Chondrocyte (in vitro differentiated cells): ENCODE measurements around the gene IQCK. TPM values are rescaled to one million over a fixed set of nuclear protein-coding genes. Genes with fewer than 3 reads are reported as not detected.

Source experiments
- DNase-seq: peaks from one replicate; pipeline ENCODE4 v3.0.0; 2021; ENCODE audit warnings: mixed read lengths, low spot score
- H3K27ac Mint-ChIP-seq: one replicate; pipeline ENCODE4 v1.8.0; 2021; ENCODE audit warnings: mild to moderate bottlenecking, moderate library complexity, mixed read lengths; ENCODE audit not compliant: unreplicated experiment
- H3K27me3 Mint-ChIP-seq: 2 replicates; pipeline ENCODE4 v1.8.0; 2021; ENCODE audit warnings: low read depth, mixed read lengths
- H3K36me3 Mint-ChIP-seq: 2 replicates; pipeline ENCODE4 v1.8.0; 2021; ENCODE audit warnings: low read depth, mixed read lengths
- H3K4me1 Mint-ChIP-seq: 2 replicates; pipeline ENCODE4 v1.8.0; 2021; ENCODE audit warnings: low read depth, mild to moderate bottlenecking, mixed read lengths
- H3K4me3 Mint-ChIP-seq: one replicate; pipeline ENCODE4 v1.8.0; 2021; ENCODE audit warnings: mild to moderate bottlenecking, moderate library complexity, mixed read lengths; ENCODE audit not compliant: unreplicated experiment
- H3K9me3 Mint-ChIP-seq: 2 replicates; pipeline ENCODE4 v1.8.0; 2021; ENCODE audit warnings: low read depth, mixed read lengths
- total RNA-seq: library from RNA; stranded (reverse); gene quantifications from 3 replicates; pipeline ENCODE4 v1.2.1, GENCODE V29; 2021
- TF ChIP-seq, protein P1 (sequence below): fragments of 200-600 bp; sonication (generic); IDR thresholded peaks from 2 replicates; pipeline ENCODE4 v1.5.0; 2021; ENCODE audit warnings: antibody characterized with exemption, mild to moderate bottlenecking, moderate library complexity

IQCK gene
- total RNA-seq, 1 donor from 2014 or later, result 3.8 TPM

DNA sequence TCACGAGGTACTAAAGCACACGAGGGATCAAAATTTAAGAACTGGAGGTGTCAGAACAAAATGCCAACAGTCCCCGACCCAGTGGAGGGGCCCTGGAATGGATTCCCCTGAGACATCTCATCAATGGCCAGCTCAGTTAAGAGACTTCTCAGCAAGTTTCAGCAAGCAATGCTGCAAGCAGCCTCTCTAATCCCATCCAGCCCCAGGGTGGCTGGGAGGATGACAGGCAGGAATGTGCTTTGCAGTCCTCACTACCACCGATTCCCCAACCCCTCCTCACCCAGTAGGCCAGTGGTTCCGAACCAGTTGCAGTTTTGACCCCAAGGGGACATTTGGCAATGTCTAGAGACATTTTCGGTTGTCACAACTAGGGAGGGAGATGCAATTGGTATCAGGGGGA lies 157.8 kb downstream of the IQCK start:
- H3K4me1 Mint-ChIP-seq, result no peaks in the 10 kb centered on the region
- no peaks in the 10 kb centered on the region for H3K9me3 Mint-ChIP-seq
- H3K27me3 Mint-ChIP-seq, result peaks cover 6% of the 10 kb centered on the region
- TF ChIP-seq, protein P1, sequence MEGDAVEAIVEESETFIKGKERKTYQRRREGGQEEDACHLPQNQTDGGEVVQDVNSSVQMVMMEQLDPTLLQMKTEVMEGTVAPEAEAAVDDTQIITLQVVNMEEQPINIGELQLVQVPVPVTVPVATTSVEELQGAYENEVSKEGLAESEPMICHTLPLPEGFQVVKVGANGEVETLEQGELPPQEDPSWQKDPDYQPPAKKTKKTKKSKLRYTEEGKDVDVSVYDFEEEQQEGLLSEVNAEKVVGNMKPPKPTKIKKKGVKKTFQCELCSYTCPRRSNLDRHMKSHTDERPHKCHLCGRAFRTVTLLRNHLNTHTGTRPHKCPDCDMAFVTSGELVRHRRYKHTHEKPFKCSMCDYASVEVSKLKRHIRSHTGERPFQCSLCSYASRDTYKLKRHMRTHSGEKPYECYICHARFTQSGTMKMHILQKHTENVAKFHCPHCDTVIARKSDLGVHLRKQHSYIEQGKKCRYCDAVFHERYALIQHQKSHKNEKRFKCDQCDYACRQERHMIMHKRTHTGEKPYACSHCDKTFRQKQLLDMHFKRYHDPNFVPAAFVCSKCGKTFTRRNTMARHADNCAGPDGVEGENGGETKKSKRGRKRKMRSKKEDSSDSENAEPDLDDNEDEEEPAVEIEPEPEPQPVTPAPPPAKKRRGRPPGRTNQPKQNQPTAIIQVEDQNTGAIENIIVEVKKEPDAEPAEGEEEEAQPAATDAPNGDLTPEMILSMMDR, result no peak
- H3K27ac Mint-ChIP-seq, result no peak overlapping the region
- DNase-seq, result no peak
- H3K36me3 Mint-ChIP-seq, result no peaks in the 10 kb centered on the region
- H3K4me3 Mint-ChIP-seq, result no peak overlapping the region

DNA sequence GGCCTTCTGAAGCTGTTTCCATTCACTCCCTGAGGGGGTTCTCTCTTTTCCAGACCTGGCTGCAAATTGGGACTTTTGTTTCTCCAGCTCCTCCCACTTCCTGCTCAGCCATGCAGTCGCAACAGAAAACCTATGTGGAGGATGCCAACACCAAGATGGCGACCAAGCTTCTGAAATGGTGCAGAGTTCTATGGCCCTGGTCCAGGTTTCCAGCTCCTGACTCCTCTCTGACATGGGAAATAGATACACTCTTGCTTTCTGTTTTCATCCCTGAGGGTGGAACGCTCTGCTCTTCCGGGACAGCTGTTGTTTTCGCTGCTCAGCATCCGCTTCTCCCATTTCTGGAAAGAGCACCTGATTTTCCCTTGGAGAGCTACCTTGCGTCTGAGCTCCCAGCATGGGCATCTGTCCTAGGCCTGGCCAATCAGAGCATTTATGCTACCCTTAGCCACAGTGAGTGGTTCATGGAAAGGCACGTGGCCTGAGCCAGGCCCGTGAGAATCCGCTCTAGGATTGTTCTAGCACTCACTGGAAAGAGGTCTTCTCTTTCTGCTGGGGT lies 158.5 kb downstream of the IQCK start:
- H3K4me3 Mint-ChIP-seq, result no peak overlapping the region
- H3K9me3 Mint-ChIP-seq, result no peaks in the 10 kb centered on the region
- H3K4me1 Mint-ChIP-seq, result no peaks in the 10 kb centered on the region
- H3K27ac Mint-ChIP-seq, result no peak overlapping the region
- DNase-seq, result no peak
- TF ChIP-seq, protein P1, result no peak
- H3K27me3 Mint-ChIP-seq, result peaks cover 6% of the 10 kb centered on the region
- no peaks in the 10 kb centered on the region for H3K36me3 Mint-ChIP-seq

DNA sequence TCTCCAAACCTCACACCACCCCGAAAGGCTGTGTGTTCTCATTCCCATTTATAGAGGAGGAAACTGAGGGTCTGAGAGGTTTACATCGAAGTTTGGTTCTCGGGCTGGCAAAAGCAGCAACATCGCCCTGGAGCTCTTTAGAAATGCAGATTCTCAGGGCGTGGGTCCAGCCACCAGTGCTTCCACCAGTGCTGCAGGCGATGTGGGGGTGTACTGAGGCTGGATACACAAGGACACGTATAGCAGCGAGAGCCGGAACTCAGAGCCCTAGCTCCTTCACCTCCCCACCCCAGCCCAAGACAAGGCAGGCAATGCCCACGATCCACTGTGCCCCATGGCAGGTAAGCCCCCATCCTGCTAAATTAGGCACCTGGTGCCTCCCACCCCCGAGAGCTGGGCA lies 160.7 kb downstream of the IQCK start:
- H3K9me3 Mint-ChIP-seq, result no peaks in the 10 kb centered on the region
- H3K27me3 Mint-ChIP-seq, result peaks cover 14% of the 10 kb centered on the region
- no peak overlapping the region for H3K27ac Mint-ChIP-seq
- no peak for DNase-seq
- no peaks in the 10 kb centered on the region for H3K36me3 Mint-ChIP-seq
- no peak overlapping the region for H3K4me3 Mint-ChIP-seq
- TF ChIP-seq, protein P1, result no peak
- H3K4me1 Mint-ChIP-seq, result peaks cover 6% of the 10 kb centered on the region

DNA sequence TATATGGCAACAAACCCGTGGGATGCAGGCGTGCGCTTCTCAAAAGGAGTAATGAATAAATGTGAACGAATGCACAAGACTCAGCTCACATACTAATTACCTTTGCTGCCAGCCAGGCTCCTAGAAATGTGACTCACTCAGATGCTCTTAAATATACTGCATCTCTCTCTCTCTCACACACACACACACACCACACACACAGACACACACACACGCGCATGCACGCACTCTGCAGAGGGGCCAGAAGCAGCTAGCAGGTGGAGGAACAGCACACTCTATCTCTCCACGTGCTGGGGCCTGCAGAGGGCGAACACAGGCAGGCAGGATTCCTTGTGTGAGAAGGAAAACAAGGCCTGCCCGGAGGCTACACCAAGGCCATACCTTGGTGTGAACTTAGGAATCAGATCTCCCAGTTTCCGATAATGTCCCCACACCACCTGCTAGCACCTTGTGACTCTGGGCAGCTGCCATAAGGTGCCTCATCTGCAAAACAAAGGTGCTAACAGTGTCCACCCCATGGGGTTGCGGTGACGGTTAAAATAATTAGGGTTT lies 161.2 kb downstream of the IQCK start:
- no peak overlapping the region for H3K27ac Mint-ChIP-seq
- no peaks in the 10 kb centered on the region for H3K9me3 Mint-ChIP-seq
- DNase-seq, result no peak
- peaks cover 6% of the 10 kb centered on the region for H3K4me1 Mint-ChIP-seq
- TF ChIP-seq, protein P1, result no peak
- H3K36me3 Mint-ChIP-seq, result no peaks in the 10 kb centered on the region
- H3K27me3 Mint-ChIP-seq, result peaks cover 10% of the 10 kb centered on the region
- no peak overlapping the region for H3K4me3 Mint-ChIP-seq

DNA sequence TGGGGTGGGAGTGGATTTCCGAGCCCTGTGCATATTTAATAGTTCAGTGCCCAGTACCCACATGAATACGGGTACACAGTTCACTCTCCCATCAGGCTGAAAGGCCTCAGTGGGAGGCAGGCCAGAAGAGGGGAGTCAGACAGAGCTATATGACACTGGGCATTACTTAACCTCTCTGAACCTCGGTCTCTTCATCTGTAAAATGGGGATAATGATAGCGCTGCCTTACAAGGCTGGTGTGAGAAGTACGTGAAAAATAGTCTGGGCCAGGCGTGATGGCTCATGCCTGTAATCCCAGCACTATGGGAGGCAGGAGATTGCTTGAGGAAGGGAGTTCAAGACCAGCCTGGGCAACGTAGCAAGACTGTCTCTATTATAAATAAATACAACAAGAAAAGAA lies 163.0 kb downstream of the IQCK start:
- Mint-ChIP-seq H3K36me3 (no peaks in the 10 kb centered on the region), H3K4me3 (no peak overlapping the region), H3K4me1 (peaks cover 14% of the 10 kb centered on the region), H3K27me3 (peaks cover 8% of the 10 kb centered on the region), H3K9me3 (no peaks in the 10 kb centered on the region), H3K27ac (no peak overlapping the region)
- no peak for DNase-seq
- TF ChIP-seq, protein P1, result no peak
